Upper lobe of left lung (tissue), 6 donors: Measurements from ENCODE around the gene PPM1B. TPM values are rescaled to one million over a fixed set of nuclear protein-coding genes. Genes with fewer than 3 reads are reported as not detected.

ENCODE experiments used
- ATAC-seq, 2 donors: fragments of 200-7000 bp; cut with Tn5 transposase; one replicate each; pipeline ENCODE4 v1.9.1; 2022; ENCODE audit warnings: mild to moderate bottlenecking in 2 of 2, moderate library complexity in 2 of 2; ENCODE audit not compliant: low FRiP score in 2 of 2
- DNase-seq, 2 donors: peaks; one replicate each; pipeline ENCODE4 v3.0.0-alpha.2; 2019 to 2020
- H3K27ac ChIP-seq, 4 donors: fragments of 200-600 bp; sonication (generic); one replicate each; pipeline ENCODE4 v1.5.1; 2016 to 2019
- H3K27me3 ChIP-seq, 4 donors: fragments of 200-600 bp; sonication (generic); one replicate each; pipeline ENCODE4 v1.5.1; 2017 to 2019
- H3K36me3 ChIP-seq, 4 donors: fragments of 200-600 bp; sonication (generic); one replicate each; pipeline ENCODE4 v1.5.1; 2016 to 2019
- H3K4me1 ChIP-seq, 4 donors: fragments of 200-600 bp; sonication (generic); one replicate each; pipeline ENCODE4 v1.5.1; 2018 to 2019
- H3K4me3 ChIP-seq, 4 donors: fragments of 200-600 bp; sonication (generic); one replicate each; pipeline ENCODE4 v1.5.1; 2017 to 2019; ENCODE audit warnings: mild to moderate bottlenecking in 2 of 4, moderate library complexity in 1 of 4
- H3K9me3 ChIP-seq, 4 donors: fragments of 200-600 bp; sonication (generic); one replicate each; pipeline ENCODE4 v1.5.1; 2018 to 2019
- CTCF ChIP-seq, 6 experiments: fragments of 450-650 bp in 4 of 6; fragments of 200-600 bp in 2 of 6; sonication (generic) in 2 of 6; IDR thresholded peaks; one replicate each; pipeline ENCODE4 v1.5.1; 2016 to 2019; ENCODE audit warnings: antibody characterized with exemption in 6 of 6
- EP300 ChIP-seq, 4 donors: sonication (generic); formaldehyde crosslinking; IDR thresholded peaks; one replicate each; pipeline ENCODE4 v1.5.1; 2017; ENCODE audit warnings: antibody characterized with exemption in 4 of 4, control low read depth in 2 of 4
- POLR2A ChIP-seq, 4 donors: fragments of 450-650 bp; IDR thresholded peaks; one replicate each; pipeline ENCODE4 v1.5.1; 2016 to 2017; ENCODE audit warnings: antibody characterized with exemption in 4 of 4, mild to moderate bottlenecking in 2 of 4
- POLR2AphosphoS5 ChIP-seq, 2 donors: sonication (generic); formaldehyde crosslinking; IDR thresholded peaks; one replicate each; pipeline ENCODE4 v1.5.1; 2017; ENCODE audit warnings: antibody characterized with exemption in 2 of 2
- WGBS, 2 donors: methylation state at CpG; one replicate each; pipeline ENCODE4 v1.1.5; 2017 to 2018; 5-methylcytosine and 5-hydroxymethylcytosine counted together
- total RNA-seq, 6 donors: library from RNA; depleted of rRNA in 4 of 6; stranded (reverse); fragments of >200 nt in 4 of 6; gene quantifications; one replicate each; pipeline versions ENCODE4 v1.1.0 to v1.2.1, GENCODE V29; 2016 to 2021
- donor health status: DM: no; HTN: no; CAD: no; lungs with moderate emphysema.
- donor health status: DM: no; HTN: yes; CAD: no; lungs with severe emphysema.

Gene PPM1B
- total RNA-seq, 6 donors from 2014 or later, result 35.5 to 71.2 (median 45.6) TPM

DNA sequence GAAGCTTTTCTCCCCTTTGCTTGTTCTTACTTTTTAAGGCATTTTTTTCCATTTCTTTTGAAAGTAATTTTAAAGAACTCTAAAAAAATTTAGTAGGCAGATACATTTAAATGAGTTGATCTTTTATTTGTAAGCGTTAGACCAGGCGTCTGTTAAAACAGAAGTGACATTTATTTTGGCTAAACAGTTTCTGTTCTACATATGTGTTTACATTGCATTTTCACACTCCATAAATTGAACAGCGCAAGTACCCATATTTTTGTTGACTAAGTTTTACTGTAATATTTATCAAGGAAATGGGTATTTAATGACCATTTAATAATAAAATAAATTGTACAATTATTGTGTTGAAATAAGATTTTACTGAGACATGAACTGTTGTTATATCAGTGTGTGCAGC, 21.9 kb downstream of the PPM1B start:
- no peaks in the 10 kb centered on the region for H3K36me3 ChIP-seq
- no peaks in the 10 kb centered on the region for H3K9me3 ChIP-seq
- ATAC-seq (no peak), DNase-seq (no peak)
- H3K27me3 ChIP-seq, result no peaks in the 10 kb centered on the region
- no peak overlapping the region for H3K4me3 ChIP-seq
- 68 to 74% methylated on average over 3 of the region's 3 CpGs for WGBS, 2 donors
- TF ChIP-seq POLR2AphosphoS5 (IDR thresholded peaks at IDR 0.05) (no peak), CTCF (IDR thresholded peaks at IDR 0.05) (no peak), EP300 (IDR thresholded peaks at IDR 0.05) (no peak), POLR2A (IDR thresholded peaks at IDR 0.05) (no peak)
- no peak overlapping the region for H3K27ac ChIP-seq
- peaks cover 24 to 36% (median 28%) of the 10 kb centered on the region in 4 donors for H3K4me1 ChIP-seq

DNA sequence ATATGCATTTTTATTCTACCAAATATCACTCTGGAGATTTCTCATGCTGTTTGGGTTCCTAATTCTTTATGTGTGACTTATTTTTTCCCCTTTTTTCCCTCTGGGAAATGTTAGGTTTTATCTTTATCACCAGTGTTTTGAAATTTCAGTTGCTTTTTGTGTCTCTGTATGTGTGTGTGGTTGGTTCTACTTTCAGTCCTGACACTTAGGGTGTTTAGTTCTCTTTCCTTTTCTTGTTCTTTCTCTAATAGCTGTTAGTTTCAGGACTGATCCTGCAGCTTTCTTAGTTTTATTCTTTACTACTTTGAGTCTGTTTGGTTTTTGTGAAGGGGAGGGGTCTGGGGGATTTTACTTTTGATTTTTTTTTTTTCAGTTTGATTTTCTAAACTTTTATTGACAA, 23.1 kb downstream of the PPM1B start:
- no peaks in the 10 kb centered on the region for H3K9me3 ChIP-seq
- peaks cover 13 to 36% (median 24%) of the 10 kb centered on the region in 4 donors for H3K4me1 ChIP-seq
- H3K4me3 ChIP-seq, result no peak overlapping the region
- ATAC-seq, result no peak
- TF ChIP-seq CTCF (IDR thresholded peaks at IDR 0.05), result no peak
- TF ChIP-seq EP300 (IDR thresholded peaks at IDR 0.05), result no peak
- TF ChIP-seq POLR2A (IDR thresholded peaks at IDR 0.05), result no peak
- TF ChIP-seq POLR2AphosphoS5 (IDR thresholded peaks at IDR 0.05), result no peak
- H3K27me3 ChIP-seq, result no peaks in the 10 kb centered on the region
- no peak for DNase-seq
- H3K36me3 ChIP-seq, result no peaks in the 10 kb centered on the region
- no peak overlapping the region for H3K27ac ChIP-seq

- TF ChIP-seq POLR2A (IDR thresholded peaks at IDR 0.05), result no peak
- TF ChIP-seq CTCF (IDR thresholded peaks at IDR 0.05), result no peak
- no peak for TF ChIP-seq EP300 (IDR thresholded peaks at IDR 0.05)
- no peak for TF ChIP-seq POLR2AphosphoS5 (IDR thresholded peaks at IDR 0.05)
- H3K36me3 ChIP-seq, result no peaks in the 10 kb centered on the region
- no peak overlapping the region for H3K4me3 ChIP-seq
- H3K27ac ChIP-seq, result no peak overlapping the region
- no peaks in the 10 kb centered on the region for H3K27me3 ChIP-seq
- no peak for ATAC-seq
- DNase-seq, result no peak
- H3K9me3 ChIP-seq, result no peaks in the 10 kb centered on the region
- H3K4me1 ChIP-seq, result peaks cover 7 to 36% (median 18%) of the 10 kb centered on the region in 4 donors
- WGBS, 2 donors, result 63 to 64% methylated on average over 1 of the region's 1 CpG
Measured at GRCh38 chr2:44192646-44193045, 24.0 kb downstream of the PPM1B start.

DNA sequence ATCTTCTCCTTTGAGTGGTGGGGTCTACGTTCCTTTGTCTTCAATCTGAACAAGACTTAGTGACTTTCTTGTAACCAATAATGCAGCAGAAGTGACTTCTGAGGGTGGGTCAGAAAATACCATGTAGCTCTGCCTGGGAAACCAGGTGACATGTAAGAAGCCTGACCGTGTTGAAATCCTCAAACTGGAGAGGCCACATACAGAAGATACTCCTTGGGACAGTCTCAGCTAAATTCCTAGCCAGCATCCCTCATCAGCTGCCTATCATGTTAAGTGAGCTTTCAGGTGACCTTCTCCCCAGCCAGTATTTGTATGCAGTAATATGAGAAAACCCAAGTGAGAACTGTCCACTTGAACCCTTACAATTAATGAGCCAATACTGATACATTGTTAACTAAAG, 27.0 kb downstream of the PPM1B start:
- TF ChIP-seq EP300 (IDR thresholded peaks at IDR 0.05), result no peak
- TF ChIP-seq POLR2AphosphoS5 (IDR thresholded peaks at IDR 0.05), result no peak
- TF ChIP-seq POLR2A (IDR thresholded peaks at IDR 0.05), result no peak
- TF ChIP-seq CTCF (IDR thresholded peaks at IDR 0.05), result no peak
- Histone ChIP-seq H3K4me1 (peaks cover 7 to 31% (median 16%) of the 10 kb centered on the region in 4 donors), H3K36me3 (no peaks in the 10 kb centered on the region), H3K27ac (no peak overlapping the region), H3K4me3 (no peak overlapping the region), H3K27me3 (no peaks in the 10 kb centered on the region), H3K9me3 (no peaks in the 10 kb centered on the region)
- DNase-seq (no peak), ATAC-seq (no peak)
- WGBS, 2 donors, result 91 to 92% methylated on average over 2 of the region's 2 CpGs

DNA sequence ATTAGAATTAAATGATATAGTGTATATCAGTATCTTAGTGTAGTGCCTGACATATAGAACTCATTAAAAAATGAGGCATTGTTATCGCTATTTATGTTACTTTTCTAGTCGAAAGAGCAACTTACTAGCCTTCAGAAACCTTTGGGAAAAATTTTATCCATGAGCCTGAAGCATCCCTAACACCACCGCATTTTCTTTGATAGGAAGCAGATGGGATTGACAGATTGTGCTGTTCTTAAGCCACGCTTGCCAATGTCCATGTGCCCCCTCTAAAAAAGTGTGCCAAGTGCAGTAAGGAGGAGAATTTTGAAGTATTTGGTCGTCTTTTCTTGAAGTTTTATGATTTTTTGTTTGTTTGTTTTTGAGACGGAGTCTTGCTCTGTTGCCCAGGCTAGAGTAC, 29.1 kb downstream of the PPM1B start:
- WGBS, 2 donors, result 92% methylated on average over 6 of the region's 6 CpGs
- Histone ChIP-seq H3K36me3 (peaks cover 0 to 11% (median 0%) of the 10 kb centered on the region in 4 donors), H3K4me1 (peaks cover 0 to 11% (median 7%) of the 10 kb centered on the region in 4 donors), H3K27me3 (no peaks in the 10 kb centered on the region), H3K4me3 (no peak overlapping the region), H3K27ac (no peak overlapping the region), H3K9me3 (no peaks in the 10 kb centered on the region)
- DNase-seq (no peak), ATAC-seq (no peak)
- no peak for TF ChIP-seq POLR2AphosphoS5 (IDR thresholded peaks at IDR 0.05)
- TF ChIP-seq POLR2A (IDR thresholded peaks at IDR 0.05), result no peak
- no peak for TF ChIP-seq EP300 (IDR thresholded peaks at IDR 0.05)
- no peak for TF ChIP-seq CTCF (IDR thresholded peaks at IDR 0.05)
